Activated CD8-positive, alpha-beta memory T cell treated with anti-CD3 and anti-CD28 coated beads, Interleukin-2, amount 50 U/mL, for 48 hours (primary cell): ENCODE results near the gene RBPJL.

Experiments
- DNase-seq: peaks from one replicate; pipeline ENCODE4 v3.0.0-alpha.2; 2020

The RBPJL gene

GRCh38 chr20:45366192-45366591 is 59.6 kb downstream of the RBPJL start:
- no peak for DNase-seq

- DNase-seq, result no peak
Measured at GRCh38 chr20:45366631-45367030, 60.0 kb downstream of the RBPJL start.

- no peak for DNase-seq
Measured at GRCh38 chr20:45367126-45367525, 60.5 kb downstream of the RBPJL start.
